T1000 (cell line): ENCODE data around the gene TNFSF13B.
"Not testable (repeated sequence)": the region's sequence is repeated elsewhere in the genome, so short reads cannot be mapped to it uniquely, and the experiment has no call there.

Experiments used
- DNase-seq: peaks from one replicate; lab custom pipeline; 2025; ENCODE audit warnings: mixed read lengths; lab: John Stamatoyannopoulos, UW

The TNFSF13B gene

GRCh38 chr13:108281901-108282300, 12.4 kb downstream of the TNFSF13B start:
- DNase-seq: no peak

GRCh38 chr13:108283110-108283509, 13.6 kb downstream of the TNFSF13B start:
- DNase-seq: no peak

- no peak for DNase-seq
Measured at GRCh38 chr13:108288741-108289140, 19.2 kb downstream of the TNFSF13B start.

- DNase-seq: no peak
Measured at GRCh38 chr13:108289819-108290218, 20.3 kb downstream of the TNFSF13B start.

GRCh38 chr13:108297114-108297513, 27.6 kb downstream of the TNFSF13B start:
- no peak for DNase-seq

GRCh38 chr13:108302279-108302678, 32.8 kb downstream of the TNFSF13B start:
- DNase-seq: no peak

- no peak for DNase-seq
Measured at GRCh38 chr13:108304170-108305016, 34.9 kb downstream of the TNFSF13B start.

- DNase-seq: no peak
Measured at GRCh38 chr13:108305655-108306054, 36.1 kb downstream of the TNFSF13B start.

- DNase-seq: no peak
Measured at GRCh38 chr13:108306860-108307259, 37.3 kb downstream of the TNFSF13B start.

- not testable (repeated sequence) for DNase-seq
Measured at GRCh38 chr13:108311596-108311995, 42.1 kb downstream of the TNFSF13B start.

GRCh38 chr13:108313382-108313781, 43.9 kb downstream of the TNFSF13B start:
- DNase-seq: no peak

GRCh38 chr13:108315273-108315672, 45.8 kb downstream of the TNFSF13B start:
- no peak for DNase-seq

GRCh38 chr13:108315991-108316390, 46.5 kb downstream of the TNFSF13B start:
- no peak for DNase-seq

GRCh38 chr13:108316413-108316812, 46.9 kb downstream of the TNFSF13B start:
- no peak for DNase-seq

- DNase-seq: no peak
Measured at GRCh38 chr13:108322206-108322824, 52.8 kb downstream of the TNFSF13B start.

GRCh38 chr13:108323031-108323430, 53.5 kb downstream of the TNFSF13B start:
- no peak for DNase-seq

GRCh38 chr13:108325863-108326262, 56.3 kb downstream of the TNFSF13B start:
- DNase-seq: no peak

GRCh38 chr13:108326309-108326708, 56.8 kb downstream of the TNFSF13B start:
- DNase-seq: no peak

- no peak for DNase-seq
Measured at GRCh38 chr13:108328848-108329247, 59.3 kb downstream of the TNFSF13B start.

- no peak for DNase-seq
Measured at GRCh38 chr13:108332791-108333190, 63.3 kb downstream of the TNFSF13B start.

- DNase-seq: no peak
Measured at GRCh38 chr13:108342369-108343289, 73.1 kb downstream of the TNFSF13B start.

GRCh38 chr13:108345016-108345415, 75.5 kb downstream of the TNFSF13B start:
- no peak for DNase-seq
